DND-41 (cell line): Measurements from ENCODE around the gene CLSTN2.

Experiments
- CTCF ChIP-seq: IDR thresholded peaks from 2 replicates; pipeline ENCODE4 v1.5.1; 2012; ENCODE audit warnings: borderline replicate concordance, low read length, moderate library complexity, mild to moderate bottlenecking; ENCODE audit not compliant: poor library complexity, severe bottlenecking; ENCODE audit errors: extremely low read depth
- EZH2 ChIP-seq: IDR thresholded peaks from 3 replicates; pipeline ENCODE4 v1.6.1; 2012; ENCODE audit warnings: borderline replicate concordance, low read depth, mild to moderate bottlenecking, moderate library complexity, low read length, inconsistent platforms; ENCODE audit not compliant: severe bottlenecking

GRCh38 chr3:140536926-140537726, 602.1 kb downstream of the CLSTN2 start:
- TF ChIP-seq EZH2: no peak
- no peak for TF ChIP-seq CTCF
